GM12865 (cell line): ENCODE measurements around the gene PELI3.
"Not testable (repeated sequence)": the region's sequence is repeated elsewhere in the genome, so short reads cannot be mapped to it uniquely, and the experiment has no call there.

Experiments used
- DNase-seq: peaks from one replicate; pipeline ENCODE4 v3.0.0; 2010; ENCODE audit warnings: low read depth
- H3K4me3 ChIP-seq: 2 replicates; pipeline ENCODE4 v1.5.1; 2011; ENCODE audit warnings: mild to moderate bottlenecking, low read depth, low read length, control low read depth
- CTCF ChIP-seq: IDR thresholded peaks from 2 replicates; pipeline ENCODE4 v1.5.1; 2011; ENCODE audit warnings: low read length, control low read depth, low read depth, inconsistent platforms; ENCODE audit not compliant: insufficient read depth; ENCODE audit errors: missing control alignments

Gene PELI3

GRCh38 chr11:66462010-66462409 lies 4.7 kb upstream of the PELI3 start:
- H3K4me3 ChIP-seq, result no peak overlapping the region
- no peak for TF ChIP-seq CTCF
- no peak for DNase-seq

GRCh38 chr11:66462911-66463310 lies 3.8 kb upstream of the PELI3 start:
- no peak for TF ChIP-seq CTCF
- H3K4me3 ChIP-seq, result no peak overlapping the region
- no peak for DNase-seq

- not testable (repeated sequence) for DNase-seq, H3K4me3 ChIP-seq
Measured at GRCh38 chr11:66464116-66464515, 2.6 kb upstream of the PELI3 start.

- no peak for TF ChIP-seq CTCF
- no peak for DNase-seq
- no peak overlapping the region for H3K4me3 ChIP-seq
Measured at GRCh38 chr11:66464916-66465315, 1.8 kb upstream of the PELI3 start.

GRCh38 chr11:66465373-66466224 lies 1.1 kb upstream of the PELI3 start:
- DNase-seq, result no peak
- no peak overlapping the region; the same call in 1 of the 2 replicates for H3K4me3 ChIP-seq
- TF ChIP-seq CTCF, result no peak

- DNase-seq, result peak; percentile 28
- H3K4me3 ChIP-seq, result peak overlapping the region; percentile 50
- TF ChIP-seq CTCF, result peak; percentile 37
Measured at GRCh38 chr11:66467034-66467659, 442 bp downstream of the PELI3 start.

- H3K4me3 ChIP-seq, result no peak overlapping the region; the same call in 1 of the 2 replicates
- no peak for DNase-seq
- no peak for TF ChIP-seq CTCF
Measured at GRCh38 chr11:66467756-66468155, 1.1 kb downstream of the PELI3 start.
